Measurements from ENCODE around the gene ELAVL4. TPM values are rescaled to one million over a fixed set of nuclear protein-coding genes. Genes with fewer than 3 reads are reported as not detected.

ELAVL4 gene
- 91.4 TPM for total RNA-seq

GRCh38 chr1:50108497-50109059 lies at the start of gene ELAVL4:
ELAVL4 (plus strand) TSS chr1:50108920; CDS start chr1:50109190, 270 bp downstream.
- peak; percentile 37 for DNase-seq

DNA sequence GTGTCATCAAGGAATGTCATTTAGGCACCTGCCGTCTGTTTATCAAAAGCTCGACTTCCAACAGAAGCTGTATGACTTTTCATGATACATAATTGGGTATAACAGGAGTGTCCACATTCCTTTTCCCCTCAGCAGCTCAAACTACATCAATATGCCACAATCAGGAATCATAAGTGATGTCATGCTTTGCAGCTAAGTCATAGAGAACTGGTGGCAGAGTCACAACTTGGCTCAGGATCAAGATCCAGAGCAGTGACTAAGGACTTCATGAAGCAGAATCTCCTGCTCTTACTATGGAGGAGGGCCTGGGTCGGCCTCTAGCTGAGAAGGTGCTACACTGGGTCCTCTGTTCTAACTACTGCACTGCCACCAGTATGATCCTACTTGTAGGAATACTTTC lies 48.4 kb upstream of the ELAVL4 start:
- no peak for DNase-seq

DNA sequence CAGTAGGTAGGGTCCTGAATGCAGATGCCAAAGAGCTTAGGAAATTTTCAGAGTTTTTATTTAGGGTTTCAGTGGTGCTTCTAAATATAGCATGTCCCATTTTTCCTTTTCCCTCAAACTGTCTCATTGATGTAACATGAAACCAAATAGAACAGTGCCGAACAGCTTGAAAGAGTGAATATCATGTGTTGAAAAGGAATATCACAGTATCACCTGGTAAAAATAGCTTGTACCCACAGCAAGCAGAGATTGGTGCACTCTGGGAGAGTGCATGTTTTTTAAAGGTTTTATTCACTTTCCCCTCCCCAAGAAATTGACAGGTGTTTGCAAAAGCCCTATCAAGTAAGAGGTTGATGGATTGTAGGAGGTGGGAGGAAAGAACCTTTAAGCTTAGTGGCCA lies 41.9 kb upstream of the ELAVL4 start:
- DNase-seq, result no peak

DNA sequence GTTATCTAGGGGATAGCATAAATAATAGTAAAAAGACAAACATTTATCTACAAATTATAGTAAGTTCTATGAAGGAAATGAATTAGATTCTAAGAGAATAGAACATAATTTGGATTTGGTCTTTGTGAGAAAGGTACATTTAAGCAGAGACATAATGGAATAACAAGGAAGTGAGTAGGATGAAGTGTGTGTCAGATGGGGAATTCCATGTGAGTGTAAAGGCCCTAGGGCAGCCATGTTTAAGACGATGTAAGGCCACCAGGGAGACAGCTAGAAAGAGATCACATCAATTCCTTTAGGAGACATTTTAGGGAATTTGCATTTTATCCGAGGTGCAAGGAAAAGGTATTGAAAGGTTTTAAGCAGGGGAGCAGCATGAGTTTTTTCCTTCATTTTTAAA lies 33.8 kb upstream of the ELAVL4 start:
- DNase-seq, result no peak

- no peak for DNase-seq
Observed at GRCh38 chr1:50077273-50077672, 31.4 kb upstream of the ELAVL4 start.

DNA sequence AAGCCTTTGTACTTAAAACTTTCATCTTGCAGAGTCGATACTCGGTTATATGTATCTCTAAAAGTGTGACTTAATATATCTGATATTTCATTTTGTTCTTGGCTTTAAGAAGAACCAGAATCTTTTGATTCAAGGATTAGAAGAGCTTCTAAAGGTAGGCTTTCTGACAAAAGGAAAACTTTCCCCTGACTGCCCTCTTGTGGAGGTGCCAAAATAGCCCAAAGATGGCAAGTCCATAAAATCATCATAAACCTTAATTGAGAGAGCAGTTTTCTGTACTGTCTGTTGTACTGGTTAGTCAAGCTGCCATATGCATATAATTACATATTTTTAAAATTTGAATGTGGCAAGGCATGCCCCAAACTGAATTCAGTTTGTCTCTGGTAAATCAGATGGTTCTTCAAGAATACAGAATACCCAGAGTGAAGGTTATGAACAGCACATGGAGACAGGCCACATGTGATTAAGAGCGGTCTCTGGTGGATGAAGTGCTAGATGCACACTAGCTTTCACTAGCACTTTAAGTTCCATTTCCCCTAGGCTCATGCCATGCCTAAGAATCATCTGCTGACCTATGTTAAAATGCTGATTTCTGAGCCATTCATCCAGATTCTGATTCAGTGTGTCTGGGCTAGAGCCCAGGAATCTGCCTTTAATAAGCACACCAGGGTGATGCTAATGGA lies 27.7 kb upstream of the ELAVL4 start:
- no peak for DNase-seq

- no peak for DNase-seq
Observed at GRCh38 chr1:50084389-50084788, 24.3 kb upstream of the ELAVL4 start.

- no peak for DNase-seq
Observed at GRCh38 chr1:50091068-50091467, 17.7 kb upstream of the ELAVL4 start.

GRCh38 chr1:50095716-50096115 lies 13.0 kb upstream of the ELAVL4 start:
- DNase-seq, result no peak

- DNase-seq, result no peak
Observed at GRCh38 chr1:50097021-50097679, 11.6 kb upstream of the ELAVL4 start.

DNA sequence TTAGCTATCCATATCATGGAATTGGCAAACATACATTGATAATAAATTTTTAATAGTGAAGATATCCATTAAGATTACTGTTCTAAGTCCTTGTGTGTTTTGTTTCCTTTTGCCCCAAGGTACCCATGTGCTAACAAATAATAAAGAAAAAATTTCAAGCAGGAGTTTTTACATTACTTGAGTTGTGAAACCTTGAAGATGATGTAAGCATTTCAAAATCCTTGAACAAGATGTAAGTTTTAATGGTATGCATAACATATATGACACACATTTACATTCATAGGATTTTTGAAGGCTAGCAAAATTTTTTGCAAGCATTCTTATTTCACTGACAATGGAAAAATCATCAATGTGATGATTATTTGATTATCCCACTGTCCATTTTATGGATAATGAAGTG lies 10.9 kb upstream of the ELAVL4 start:
- no peak for DNase-seq

- no peak for DNase-seq
Observed at GRCh38 chr1:50098591-50099021, 10.1 kb upstream of the ELAVL4 start.

DNA sequence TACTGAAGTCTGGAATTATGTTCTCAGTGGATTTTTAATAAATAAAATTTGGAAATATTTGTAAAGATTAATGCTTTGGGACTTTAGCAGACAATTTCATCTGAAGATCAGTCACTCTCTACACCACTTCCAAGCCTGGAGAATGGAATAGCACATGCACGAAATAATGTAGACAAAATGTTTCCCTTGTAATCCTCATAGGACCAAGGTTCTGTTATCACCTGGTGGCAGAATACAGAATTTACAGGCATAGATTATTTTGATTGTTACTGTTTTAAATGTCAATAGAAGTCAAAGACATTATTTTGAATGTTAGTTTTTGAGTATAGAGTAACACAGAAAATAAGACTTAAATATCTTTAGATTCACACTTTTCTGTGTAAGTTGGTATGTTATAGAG lies 9.1 kb upstream of the ELAVL4 start:
- no peak for DNase-seq

- DNase-seq, result no peak
Observed at GRCh38 chr1:50103615-50104081, 5.1 kb upstream of the ELAVL4 start.

GRCh38 chr1:50105433-50105832 lies 3.3 kb upstream of the ELAVL4 start:
- no peak for DNase-seq

DNA sequence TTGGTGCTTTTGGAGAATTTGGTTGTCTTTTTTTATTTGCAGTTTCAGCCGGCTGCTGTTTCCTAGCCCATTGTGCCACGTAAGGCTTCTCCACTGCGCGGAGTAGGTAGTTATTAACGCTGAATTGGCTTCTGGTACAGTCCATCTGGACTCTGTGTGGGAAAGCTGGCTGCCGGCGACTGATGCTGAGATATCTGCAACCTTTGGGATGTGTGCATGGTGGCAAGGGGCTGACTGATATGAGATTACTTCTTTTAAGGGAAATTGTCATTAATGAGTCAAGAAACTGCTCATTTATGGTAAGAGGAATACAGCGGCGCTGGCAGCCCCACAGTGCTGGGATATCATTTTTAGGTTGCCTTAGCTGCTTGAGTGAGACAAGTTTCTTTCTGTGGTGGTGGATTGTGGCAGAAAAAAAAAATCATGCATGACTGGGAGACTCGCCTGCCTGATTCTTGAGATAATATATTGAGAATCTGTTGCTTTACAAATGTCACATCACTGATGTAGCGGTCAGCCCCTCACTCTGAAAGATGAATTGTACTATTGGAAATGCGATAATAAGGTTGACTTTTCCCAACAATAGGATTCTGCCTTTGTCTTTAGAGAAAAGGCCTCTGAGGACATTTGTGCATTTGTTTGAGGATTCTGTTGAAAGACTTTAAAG lies 2.5 kb upstream of the ELAVL4 start:
- DNase-seq, result no peak

DNA sequence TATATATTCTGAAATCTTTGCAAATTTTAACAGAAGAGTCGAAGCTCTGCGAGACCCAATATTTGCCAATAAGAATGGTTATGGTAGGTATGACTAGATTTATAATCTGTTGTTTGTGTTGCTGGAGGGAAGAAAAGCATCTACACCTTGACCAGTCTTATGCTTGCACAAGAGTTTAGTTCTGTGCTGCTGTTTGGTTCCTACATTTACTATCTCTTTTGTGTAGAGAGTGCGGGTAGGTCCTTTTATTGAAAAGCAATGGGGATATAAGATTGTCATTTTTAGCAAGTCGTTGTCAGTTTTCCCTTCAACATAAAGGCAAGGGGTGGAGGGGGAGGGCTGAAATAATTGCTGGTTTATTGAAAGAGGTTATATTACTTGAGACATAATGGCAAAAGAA lies 396 bp downstream of the ELAVL4 start:
- DNase-seq, result no peak

GRCh38 chr1:50109647-50110075 lies 941 bp downstream of the ELAVL4 start:
- peak; percentile 27 for DNase-seq

DNA sequence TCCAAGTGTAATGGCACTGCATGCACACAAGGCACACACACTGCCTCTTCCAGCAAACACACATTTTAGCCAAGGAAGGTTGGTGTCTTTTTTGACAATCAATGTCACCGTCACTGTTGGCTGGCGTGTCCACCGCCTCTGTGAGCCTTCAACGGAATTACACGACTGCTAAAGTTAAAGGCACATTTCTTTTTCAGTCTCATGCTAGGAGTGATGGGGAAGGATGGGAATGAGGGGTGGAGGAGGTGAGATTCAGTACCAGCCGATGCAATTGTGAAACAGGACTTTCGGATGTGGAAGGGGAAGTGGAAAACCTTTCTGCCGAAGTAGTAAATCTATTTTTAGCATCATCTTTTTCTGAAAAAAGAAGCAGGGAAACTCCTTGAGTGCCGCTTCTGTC lies 1.4 kb downstream of the ELAVL4 start:
- DNase-seq, result no peak

GRCh38 chr1:50110656-50111055 lies 1.9 kb downstream of the ELAVL4 start:
- DNase-seq, result no peak

- DNase-seq, result no peak
Observed at GRCh38 chr1:50111503-50111902, 2.8 kb downstream of the ELAVL4 start.

- no peak for DNase-seq
Observed at GRCh38 chr1:50112193-50112592, 3.5 kb downstream of the ELAVL4 start.

GRCh38 chr1:50123071-50123470 lies 14.4 kb downstream of the ELAVL4 start:
- no peak for DNase-seq

Data from occipital lobe (tissue), 2 donors.